Fibroblast of pulmonary artery (primary cell): ENCODE data around the gene TRIM71.

ENCODE experiments used
- DNase-seq: peaks from one replicate; pipeline ENCODE4 v3.0.0-alpha.2; 2010; ENCODE audit warnings: low read depth
- H3K4me3 ChIP-seq: replicated peaks from 2 replicates; pipeline ENCODE4 v1.5.1; 2011; ENCODE audit warnings: low read depth, mild to moderate bottlenecking, control low read depth, low read length, moderate library complexity
- TF ChIP-seq, protein P1 (sequence below): IDR thresholded peaks from 2 replicates; pipeline ENCODE4 v1.5.1; 2011; ENCODE audit warnings: mild to moderate bottlenecking, control low read depth, low read length, inconsistent platforms; ENCODE audit errors: missing control alignments

The TRIM71 gene

GRCh38 chr3:32850226-32850625 lies 32.4 kb downstream of the TRIM71 start:
- no peak for DNase-seq
- no peak overlapping the region for H3K4me3 ChIP-seq
- TF ChIP-seq, protein P1, sequence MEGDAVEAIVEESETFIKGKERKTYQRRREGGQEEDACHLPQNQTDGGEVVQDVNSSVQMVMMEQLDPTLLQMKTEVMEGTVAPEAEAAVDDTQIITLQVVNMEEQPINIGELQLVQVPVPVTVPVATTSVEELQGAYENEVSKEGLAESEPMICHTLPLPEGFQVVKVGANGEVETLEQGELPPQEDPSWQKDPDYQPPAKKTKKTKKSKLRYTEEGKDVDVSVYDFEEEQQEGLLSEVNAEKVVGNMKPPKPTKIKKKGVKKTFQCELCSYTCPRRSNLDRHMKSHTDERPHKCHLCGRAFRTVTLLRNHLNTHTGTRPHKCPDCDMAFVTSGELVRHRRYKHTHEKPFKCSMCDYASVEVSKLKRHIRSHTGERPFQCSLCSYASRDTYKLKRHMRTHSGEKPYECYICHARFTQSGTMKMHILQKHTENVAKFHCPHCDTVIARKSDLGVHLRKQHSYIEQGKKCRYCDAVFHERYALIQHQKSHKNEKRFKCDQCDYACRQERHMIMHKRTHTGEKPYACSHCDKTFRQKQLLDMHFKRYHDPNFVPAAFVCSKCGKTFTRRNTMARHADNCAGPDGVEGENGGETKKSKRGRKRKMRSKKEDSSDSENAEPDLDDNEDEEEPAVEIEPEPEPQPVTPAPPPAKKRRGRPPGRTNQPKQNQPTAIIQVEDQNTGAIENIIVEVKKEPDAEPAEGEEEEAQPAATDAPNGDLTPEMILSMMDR, result no peak

GRCh38 chr3:32850636-32851035 lies 32.8 kb downstream of the TRIM71 start:
- TF ChIP-seq, protein P1, result no peak
- no peak overlapping the region for H3K4me3 ChIP-seq
- DNase-seq, result no peak

- no peak for DNase-seq
- TF ChIP-seq, protein P1, result no peak
These were observed 34.3 kb downstream of the TRIM71 start for GRCh38 chr3:32852146-32852545.

GRCh38 chr3:32855350-32855953 lies 37.7 kb downstream of the TRIM71 start:
- TF ChIP-seq, protein P1, result no peak
- DNase-seq, result no peak
- no peak overlapping the region for H3K4me3 ChIP-seq

More at GRCh38 chr3:32852146-32852545, 34.3 kb downstream of the TRIM71 start:
- no peak overlapping the region for H3K4me3 ChIP-seq

DNA sequence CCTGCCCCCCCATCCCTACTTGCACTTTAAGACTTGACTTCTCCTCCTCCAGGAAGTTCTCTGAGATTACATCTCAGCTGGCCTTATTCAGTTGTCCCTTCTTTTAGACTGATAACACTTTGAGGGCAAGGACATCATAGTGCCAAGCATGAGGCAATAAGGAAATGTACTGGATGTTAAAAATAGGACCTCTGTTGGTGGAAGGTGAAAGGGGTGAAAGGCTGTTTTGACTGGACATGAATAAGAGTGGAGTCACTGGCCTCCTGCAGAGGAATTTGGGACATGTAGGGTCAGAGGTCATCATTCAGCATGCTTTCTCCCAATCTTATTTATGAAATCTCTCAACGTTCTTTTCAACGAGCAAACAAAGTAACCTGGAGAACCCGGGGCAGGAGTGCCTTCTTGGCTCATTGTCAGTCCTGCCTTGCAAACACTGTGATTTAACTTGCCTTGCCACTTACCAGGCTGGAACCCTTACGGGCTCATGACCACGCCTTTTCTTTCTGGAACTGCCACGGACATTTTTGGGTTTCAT lies 38.6 kb downstream of the TRIM71 start:
- no peak overlapping the region for H3K4me3 ChIP-seq
- TF ChIP-seq, protein P1, result no peak
- DNase-seq, result no peak

GRCh38 chr3:32856901-32857507 lies 39.2 kb downstream of the TRIM71 start:
- H3K4me3 ChIP-seq, result no peak overlapping the region
- DNase-seq, result no peak
- TF ChIP-seq, protein P1, result no peak
